K562 treated with DMSO at 1 percent for 24 hours (cell line): Measurements from ENCODE around the gene ESRRA. TPM values are rescaled to one million over a fixed set of nuclear protein-coding genes. Genes with fewer than 3 reads are reported as not detected.

ENCODE experiments used
- total RNA-seq: library from RNA; unstranded; fragments of 300-600 nt; gene quantifications from 2 replicates; pipeline ENCODE4 v1.2.3, GENCODE V29; 2022; ENCODE audit warnings: low read depth; ENCODE audit not compliant: insufficient read depth

ESRRA gene
- total RNA-seq, result 92.4 and 101 TPM in 2 replicates

GRCh38 chr11:64305075-64305690 lies at the start of gene ESRRA:
Gene ESRRA, plus strand, starts transcription at chr11:64305524. Its CDS starts 1,656 bp downstream, at chr11:64307180.

GRCh38 chr11:64284048-64284961 lies 21.0 kb upstream of the ESRRA start, which contains the start of gene BAD:
Gene BAD, minus strand, starts transcription at chr11:64284665. Its CDS starts 297 bp downstream, at chr11:64284368.

GRCh38 chr11:64284962-64285884 lies 20.1 kb upstream of the ESRRA start, which contains the start of gene GPR137:
Gene GPR137, plus strand, starts transcription at chr11:64285848. Its CDS starts 677 bp downstream, at chr11:64286525.

GRCh38 chr11:64291262-64291751 lies 14.0 kb upstream of the ESRRA start, which contains the start of gene KCNK4:
Gene KCNK4, plus strand, starts transcription at chr11:64291302. Its CDS starts 1,717 bp downstream, at chr11:64293019.

GRCh38 chr11:64299847-64300648 lies 5.3 kb upstream of the ESRRA start, which contains the start of gene CATSPERZ:
Gene CATSPERZ, plus strand, starts transcription at chr11:64300358. Its CDS starts 53 bp downstream, at chr11:64300411.

GRCh38 chr11:64317325-64317960 lies 12.1 kb downstream of the ESRRA start, which contains the start of gene TRMT112:
Gene TRMT112, minus strand, starts transcription at chr11:64317559. Its CDS starts 33 bp downstream, at chr11:64317526.

DNA sequence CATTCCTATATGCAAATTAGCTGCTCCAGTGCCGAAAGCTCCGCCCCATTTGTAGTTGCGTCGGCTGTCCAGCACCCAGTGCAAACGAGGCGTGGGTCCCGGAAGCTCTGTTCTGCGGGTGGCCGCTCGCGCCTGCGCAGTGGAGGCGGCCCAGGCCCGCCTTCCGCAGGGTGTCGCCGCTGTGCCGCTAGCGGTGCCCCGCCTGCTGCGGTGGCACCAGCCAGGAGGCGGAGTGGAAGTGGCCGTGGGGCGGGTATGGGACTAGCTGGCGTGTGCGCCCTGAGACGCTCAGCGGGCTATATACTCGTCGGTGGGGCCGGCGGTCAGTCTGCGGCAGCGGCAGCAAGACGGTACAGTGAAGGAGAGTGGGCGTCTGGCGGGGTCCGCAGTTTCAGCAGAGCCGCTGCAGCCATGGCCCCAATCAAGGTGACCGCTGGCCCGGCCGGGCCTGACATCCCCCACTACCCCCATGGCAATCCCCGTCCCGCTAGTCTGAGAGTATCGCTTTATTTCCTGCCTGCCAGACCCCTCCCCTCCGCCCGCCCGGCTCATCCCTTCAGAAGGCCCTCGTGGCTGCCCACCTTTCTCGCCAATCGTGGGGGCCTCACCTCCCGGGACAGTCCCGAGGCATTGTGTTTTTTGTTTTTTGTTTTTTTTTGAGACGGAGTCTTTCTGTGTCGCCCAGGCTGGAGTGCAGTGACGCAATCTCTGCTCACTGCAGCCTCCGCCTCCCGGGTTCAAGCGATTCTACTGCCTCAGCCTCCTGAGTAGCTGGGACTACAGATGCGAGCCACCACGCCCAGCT lies 12.8 kb downstream of the ESRRA start, which contains the start of gene PRDX5:
Gene PRDX5, plus strand, starts transcription at position 161 of the 805 bp plus-strand sequence. Its CDS starts 95 bp downstream, at position 256.

GRCh38 chr11:64339754-64340408 lies 34.6 kb downstream of the ESRRA start, which contains the start of gene CCDC88B:
Gene CCDC88B, plus strand, starts transcription at chr11:64340204. Its CDS starts 63 bp downstream, at chr11:64340267.

GRCh38 chr11:64358907-64359711 lies 53.8 kb downstream of the ESRRA start, which contains the start of gene RPS6KA4:
Gene RPS6KA4, plus strand, starts transcription at chr11:64359162. Its CDS starts 74 bp downstream, at chr11:64359236.

Other genes with a start within 250 kb of the ESRRA start
- 74.0 and 92.1 TPM in 2 replicates for gene MACROD1, start 139.4 kb upstream of the ESRRA start, total RNA-seq
- 258 and 264 TPM in 2 replicates for gene STIP1, start 119.4 kb upstream of the ESRRA start, total RNA-seq
- 99.5 and 134 TPM in 2 replicates for gene FERMT3, start 98.8 kb upstream of the ESRRA start, total RNA-seq
- 72.1 and 77.0 TPM in 2 replicates for gene TRPT1, start 79.3 kb upstream of the ESRRA start, total RNA-seq
- gene NUDT22, start 79.2 kb upstream of the ESRRA start, total RNA-seq, result 101 and 111 TPM in 2 replicates
- 89.8 and 99.8 TPM in 2 replicates for gene DNAJC4, start 75.0 kb upstream of the ESRRA start, total RNA-seq
- gene VEGFB, start 70.9 kb upstream of the ESRRA start, total RNA-seq, result 94.9 and 104 TPM in 2 replicates
- 137 and 160 TPM in 2 replicates for gene FKBP2, start 64.4 kb upstream of the ESRRA start, total RNA-seq
- gene PPP1R14B, start 58.6 kb upstream of the ESRRA start, total RNA-seq, result 132 and 144 TPM in 2 replicates
- gene PLCB3, start 54.0 kb upstream of the ESRRA start, total RNA-seq, result 31.5 and 33.2 TPM in 2 replicates
- 91.4 and 115 TPM in 2 replicates for gene BAD, start 20.9 kb upstream of the ESRRA start, total RNA-seq
- 72.8 and 80.0 TPM in 2 replicates for gene GPR137, start 19.7 kb upstream of the ESRRA start, total RNA-seq
- gene KCNK4, start 14.2 kb upstream of the ESRRA start, total RNA-seq, result not detected in 2 replicates
- 1.5 and 3.7 TPM in 2 replicates for gene CATSPERZ, start 5.2 kb upstream of the ESRRA start, total RNA-seq
- gene TRMT112, start 12.0 kb downstream of the ESRRA start, total RNA-seq, result 362 and 373 TPM in 2 replicates
- 542 and 543 TPM in 2 replicates for gene PRDX5, start 12.6 kb downstream of the ESRRA start, total RNA-seq
- 16.6 and 17.1 TPM in 2 replicates for gene CCDC88B, start 34.7 kb downstream of the ESRRA start, total RNA-seq
- gene RPS6KA4, start 53.6 kb downstream of the ESRRA start, total RNA-seq, result 30.9 and 35.9 TPM in 2 replicates